ENCODE data around the gene MEIS3. TPM values are rescaled to one million over a fixed set of nuclear protein-coding genes. Genes with fewer than 3 reads are reported as not detected.

Gene MEIS3
- polyA plus RNA-seq, 2 of the 4 experiments (the other 2 are of a cell fraction) = 16.5 to 27.1 TPM

- no peak overlapping the region for H3K4me3 ChIP-seq
- ATAC-seq = peak; percentile 75 to 77
- TF ChIP-seq NFE2L2 (conservative IDR thresholded peaks at IDR 0.05; ENCODE audit: low read length) = no peak
- no peak for TF ChIP-seq KDM5A (IDR thresholded peaks at IDR 0.05)
- no peak for TF ChIP-seq SMC3 (IDR thresholded peaks at IDR 0.05)
- no peak for TF ChIP-seq HES2 (IDR thresholded peaks at IDR 0.05)
- TF ChIP-seq MYC (IDR thresholded peaks at IDR 0.05; ENCODE audit: borderline replicate concordance, low read length) = no peak
- TF ChIP-seq TFCP2L1 (CRISPR knock-in tag; IDR thresholded peaks at IDR 0.05) = no peak
- TF ChIP-seq ELK1 (IDR thresholded peaks at IDR 0.05; ENCODE audit: low read depth, low read length) = no peak
- TF ChIP-seq EHMT2 (IDR thresholded peaks at IDR 0.05; ENCODE audit: low read depth) = no peak
- no peak for TF ChIP-seq HOXB13 (CRISPR knock-in tag; IDR thresholded peaks at IDR 0.05; ENCODE audit: low read depth)
- TF ChIP-seq POLR2A (IDR thresholded peaks at IDR 0.05; ENCODE audit: low read length) = no peak
- no peak for TF ChIP-seq PHF8 (IDR thresholded peaks at IDR 0.05; ENCODE audit: borderline replicate concordance, low read depth)
- no peak for TF ChIP-seq RFX5 (IDR thresholded peaks at IDR 0.05)
- TF ChIP-seq RCOR1 (IDR thresholded peaks at IDR 0.05; ENCODE audit: low read depth, low read length) = no peak
- TF ChIP-seq REST (IDR thresholded peaks at IDR 0.05) = no peak
- TF ChIP-seq HOXB5 (CRISPR knock-in tag; IDR thresholded peaks at IDR 0.05) = no peak
- TF ChIP-seq CHD2 (IDR thresholded peaks at IDR 0.05; ENCODE audit: low read length, partially characterized antibody) = no peak
- no peak for TF ChIP-seq EP300 (IDR thresholded peaks at IDR 0.05)
- no peak overlapping the region for H3K27ac ChIP-seq
- CTCF ChIA-PET = interaction anchor here (1.5 to 9.6 kb wide), 4 partner anchors 11 to 69 kb away, joined by 5 to 103 read pairs (median 38); partner anchors contain the start of gene DHX34
- no peaks in the 10 kb centered on the region for H3K4me1 ChIP-seq
- peak in 1 of 2 experiments; percentile 60 for DNase-seq (ENCODE audit: low read depth in 1 of 2, low spot score in 1 of 2)
- no peaks in the 10 kb centered on the region for H3K9me3 ChIP-seq
- WGBS (ENCODE audit: missing lambda C conversion rate) = 88% methylated on average over 13 of the region's 13 CpGs
- no peak for FAIRE-seq
- POLR2A ChIA-PET = interaction anchor here (0.6 kb wide), 1 partner anchor 784 kb away, joined by 3 read pairs; no protein-coding TSS in a partner anchor
- no peak overlapping the region for H3K4me2 ChIP-seq
Observed at GRCh38 chr19:47363758-47364531, 55.4 kb downstream of the MEIS3 start.

GRCh38 chr19:47362321-47362720 is 57.0 kb downstream of the MEIS3 start:
- DNase-seq (ENCODE audit: low read depth in 1 of 2, low spot score in 1 of 2) = no peak
- FAIRE-seq = no peak

More at GRCh38 chr19:47362321-47362720, 57.0 kb downstream of the MEIS3 start:
- ChIA-PET CTCF (interaction anchor here (1.0 to 9.6 kb wide), 8 partner anchors 10 to 78 kb away, joined by 3 to 103 read pairs (median 5); partner anchors contain the start of gene DHX34), POLR2A (interaction anchor here (0.6 to 1.6 kb wide), 2 partner anchors 13 to 117 kb away, joined by 5 to 8 read pairs; partner anchors contain the start of gene DHX34)
- 96% methylated on average over 21 of the region's 21 CpGs for WGBS (ENCODE audit: missing lambda C conversion rate)
- ATAC-seq = no peak
- Histone ChIP-seq H3K4me3 (no peak overlapping the region), H3K4me2 (no peak overlapping the region), H3K9me3 (no peaks in the 10 kb centered on the region), H3K4me1 (no peaks in the 10 kb centered on the region), H3K27ac (no peak overlapping the region)
- TF ChIP-seq HOXA7 (CRISPR knock-in tag; IDR thresholded peaks at IDR 0.05) = no peak
- no peak for TF ChIP-seq CHD4 (IDR thresholded peaks at IDR 0.05; ENCODE audit: borderline replicate concordance)
- TF ChIP-seq CBX2 (IDR thresholded peaks at IDR 0.05; ENCODE audit: borderline replicate concordance, low read depth) = no peak
- no peak for TF ChIP-seq KDM1A (IDR thresholded peaks at IDR 0.05; ENCODE audit: low read depth)
- TF ChIP-seq HOXB13 (CRISPR knock-in tag; IDR thresholded peaks at IDR 0.05; ENCODE audit: low read depth) = no peak
- no peak for TF ChIP-seq SMC3 (IDR thresholded peaks at IDR 0.05)
- no peak for TF ChIP-seq KDM5A (IDR thresholded peaks at IDR 0.05)
- no peak for TF ChIP-seq RCOR1 (IDR thresholded peaks at IDR 0.05; ENCODE audit: low read depth, low read length)
- no peak for TF ChIP-seq E2F6 (IDR thresholded peaks at IDR 0.05; ENCODE audit: borderline replicate concordance, low read depth)
- no peak for TF ChIP-seq MAX (IDR thresholded peaks at IDR 0.05)
- TF ChIP-seq EHMT2 (IDR thresholded peaks at IDR 0.05; ENCODE audit: low read depth) = no peak
- TF ChIP-seq NR3C1 (IDR thresholded peaks at IDR 0.05) = no peak
- no peak for TF ChIP-seq HDAC2 (IDR thresholded peaks at IDR 0.05)
- no peak for TF ChIP-seq USF2 (IDR thresholded peaks at IDR 0.05)
- TF ChIP-seq JUN (IDR thresholded peaks at IDR 0.05) = no peak
- TF ChIP-seq ATOH8 (CRISPR knock-in tag; IDR thresholded peaks at IDR 0.05; ENCODE audit: low read depth) = no peak
- no peak for TF ChIP-seq HEYL (CRISPR knock-in tag; IDR thresholded peaks at IDR 0.05)
